ENCODE results near the gene LCE1B.

DNA sequence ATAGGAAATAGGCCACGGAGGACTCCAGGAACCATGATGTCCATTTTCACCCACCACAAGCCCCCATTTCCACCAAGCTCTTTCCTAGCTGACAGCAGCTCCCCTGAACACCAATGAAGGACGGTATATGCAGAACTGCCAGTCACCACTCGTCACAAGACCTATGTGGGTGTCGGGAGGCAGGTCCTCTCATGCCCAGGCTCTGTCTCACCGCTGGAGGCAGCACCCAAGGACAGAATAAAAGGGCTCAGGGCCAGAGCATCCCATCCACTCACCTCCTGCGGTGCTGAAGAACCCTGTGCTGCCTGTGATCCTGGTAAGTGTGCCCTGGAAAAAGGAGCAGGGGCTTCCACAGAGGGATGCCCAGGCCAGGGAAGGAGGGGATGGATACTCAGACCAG is 36.9 kb upstream of the LCE1B start, which contains the start of gene LCE1F:
- TF ChIP-seq POLR2A (IDR thresholded peaks at IDR 0.05; ENCODE audit: borderline replicate concordance, extremely low read depth, insufficient read depth, insufficient read length) (no peak), SIN3A (IDR thresholded peaks at IDR 0.05; ENCODE audit: low read depth) (no peak), RAD21 (IDR thresholded peaks at IDR 0.05; ENCODE audit: low read depth) (no peak), ZBTB33 (IDR thresholded peaks at IDR 0.05; ENCODE audit: extremely low read depth, insufficient replicate concordance, low read length) (no peak), JUND (IDR thresholded peaks at IDR 0.05) (no peak), SP1 (IDR thresholded peaks at IDR 0.05; ENCODE audit: low read depth) (no peak), POLR2AphosphoS5 (IDR thresholded peaks at IDR 0.05; ENCODE audit: low read depth, low read length) (no peak), ZNF274 (IDR thresholded peaks at IDR 0.05; ENCODE audit: low read depth, low read length) (no peak), REST (IDR thresholded peaks at IDR 0.05; ENCODE audit: low read depth) (no peak)
- TF ChIP-seq, protein P1, sequence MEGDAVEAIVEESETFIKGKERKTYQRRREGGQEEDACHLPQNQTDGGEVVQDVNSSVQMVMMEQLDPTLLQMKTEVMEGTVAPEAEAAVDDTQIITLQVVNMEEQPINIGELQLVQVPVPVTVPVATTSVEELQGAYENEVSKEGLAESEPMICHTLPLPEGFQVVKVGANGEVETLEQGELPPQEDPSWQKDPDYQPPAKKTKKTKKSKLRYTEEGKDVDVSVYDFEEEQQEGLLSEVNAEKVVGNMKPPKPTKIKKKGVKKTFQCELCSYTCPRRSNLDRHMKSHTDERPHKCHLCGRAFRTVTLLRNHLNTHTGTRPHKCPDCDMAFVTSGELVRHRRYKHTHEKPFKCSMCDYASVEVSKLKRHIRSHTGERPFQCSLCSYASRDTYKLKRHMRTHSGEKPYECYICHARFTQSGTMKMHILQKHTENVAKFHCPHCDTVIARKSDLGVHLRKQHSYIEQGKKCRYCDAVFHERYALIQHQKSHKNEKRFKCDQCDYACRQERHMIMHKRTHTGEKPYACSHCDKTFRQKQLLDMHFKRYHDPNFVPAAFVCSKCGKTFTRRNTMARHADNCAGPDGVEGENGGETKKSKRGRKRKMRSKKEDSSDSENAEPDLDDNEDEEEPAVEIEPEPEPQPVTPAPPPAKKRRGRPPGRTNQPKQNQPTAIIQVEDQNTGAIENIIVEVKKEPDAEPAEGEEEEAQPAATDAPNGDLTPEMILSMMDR (IDR thresholded peaks at IDR 0.05 in 2 of 3, conservative IDR thresholded peaks at IDR 0.05 in 1 of 3; ENCODE audit: borderline replicate concordance in 1 of 3, insufficient read depth in 1 of 3, low read depth in 2 of 3, low read length in 2 of 3) = peak in 2 of 3 experiments; percentile 42 to 47; a peak in 4 of 6 replicates
- TF ChIP-seq, protein P2, sequence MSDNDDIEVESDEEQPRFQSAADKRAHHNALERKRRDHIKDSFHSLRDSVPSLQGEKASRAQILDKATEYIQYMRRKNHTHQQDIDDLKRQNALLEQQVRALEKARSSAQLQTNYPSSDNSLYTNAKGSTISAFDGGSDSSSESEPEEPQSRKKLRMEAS (IDR thresholded peaks at IDR 0.05) = no peak

All from HCT116 (cell line).